Small intestine (tissue), 7 donors: Measurements from ENCODE around the gene ADCY3. TPM values are rescaled to one million over a fixed set of nuclear protein-coding genes. Genes with fewer than 3 reads are reported as not detected.

Experiments
- DNase-seq, 2 donors: peaks; one replicate each; pipeline versions ENCODE4 v3.0.0 to v3.0.0-alpha.2; 2013
- FAIRE-seq: peaks from 2 replicates; lab custom pipeline; 2012; peaks lifted over from hg19 to GRCh38; lab: Jason Lieb, UNC
- H3K27ac ChIP-seq, 3 donors: one replicate each; pipeline ENCODE4 v1.5.1; 2013; ENCODE audit warnings: low read length in 2 of 3, mild to moderate bottlenecking in 2 of 3, control low read depth in 1 of 3, inconsistent platforms in 1 of 3, low read depth in 1 of 3, moderate library complexity in 1 of 3
- H3K27me3 ChIP-seq, 3 donors: one replicate each; pipeline ENCODE4 v1.6.1; 2013; ENCODE audit warnings: low read length in 3 of 3, inconsistent platforms in 1 of 3; ENCODE audit not compliant: control insufficient read depth in 3 of 3, insufficient read depth in 3 of 3
- H3K36me3 ChIP-seq, 3 donors: one replicate each; pipeline ENCODE4 v1.6.1; 2013; ENCODE audit warnings: low read length in 3 of 3, inconsistent platforms in 1 of 3, low read depth in 1 of 3, mild to moderate bottlenecking in 1 of 3, moderate library complexity in 1 of 3; ENCODE audit not compliant: control insufficient read depth in 3 of 3, insufficient read depth in 2 of 3
- H3K4me1 ChIP-seq, 3 donors: one replicate each; pipeline ENCODE4 v1.6.1; 2013; ENCODE audit warnings: low read length in 2 of 3, inconsistent platforms in 1 of 3, low read depth in 1 of 3, mild to moderate bottlenecking in 1 of 3, moderate library complexity in 1 of 3; ENCODE audit not compliant: control insufficient read depth in 3 of 3, insufficient read depth in 2 of 3
- H3K4me3 ChIP-seq, 3 donors: one replicate each; pipeline ENCODE4 v1.5.1; 2013; ENCODE audit warnings: low read length in 3 of 3, control low read depth in 1 of 3, inconsistent platforms in 1 of 3, low read depth in 1 of 3, mild to moderate bottlenecking in 1 of 3, moderate library complexity in 1 of 3
- H3K9me3 ChIP-seq, 2 donors: one replicate each; pipeline ENCODE4 v1.6.1; 2013; ENCODE audit warnings: low read depth in 1 of 2, low read length in 1 of 2; ENCODE audit not compliant: control insufficient read depth in 2 of 2, insufficient read depth in 1 of 2
- WGBS, 3 donors: extraction: QIAGEN DNeasy Blood & Tissue Kit; methylation state at CpG; one replicate each; pipeline ENCODE4 v1.1.7; 2013; 5-methylcytosine and 5-hydroxymethylcytosine counted together
- polyA plus RNA-seq, 4 donors: library from polyadenylated mRNA; stranded (reverse) in 3 of 4; unstranded in 1 of 4; fragments of 200-250 nt in 3 of 4; fragments of 120-200 nt in 1 of 4; gene quantifications; one replicate each; pipeline versions ENCODE4 v1.2.1 to v1.2.3, GENCODE V29; 2013
- donor health status: healthy with polysubstance abuse.
- donor health status: control.
- donor health status: control.
- donor health status: Bipolar disorder and iron deficiency.
- donor health status: healthy.

ADCY3 gene
- polyA plus RNA-seq, 4 donors: 3.6 to 36.3 (median 9.8) TPM

GRCh38 chr2:24771061-24771460 is 149.0 kb downstream of the ADCY3 start:
- Histone ChIP-seq H3K9me3 (no peaks in the 10 kb centered on the region), H3K27ac (no peak overlapping the region), H3K4me3 (no peak overlapping the region), H3K27me3 (no peaks in the 10 kb centered on the region), H3K36me3 (peaks cover 6 to 16% (median 8%) of the 10 kb centered on the region in 3 donors), H3K4me1 (no peaks in the 10 kb centered on the region)
- FAIRE-seq (no peak), DNase-seq (no peak)
- WGBS, 3 donors: 85 to 100% (median 90%) methylated on average over 5 of the region's 5 CpGs

Other genes with a start within 250 kb of the ADCY3 start
- 10 to 100 TPM; 36.4 to 43.0 (median 39.9) TPM for gene PTRHD1, start 126.8 kb downstream of the ADCY3 start, polyA plus RNA-seq
- gene CENPO, start 126.8 kb downstream of the ADCY3 start, polyA plus RNA-seq: 10 to 100 TPM in 1 of 4 donors, 1 to 10 TPM in 3; 1.4 to 10.4 (median 5.9) TPM
- 1 to 10 TPM in 2 of 4 donors, under 1 TPM in 2; 0.81 to 5.3 (median 1.7) TPM for gene DNAJC27, start 51.7 kb upstream of the ADCY3 start, polyA plus RNA-seq
- 1 to 10 TPM in 1 of 4 donors, under 1 TPM in 1, not detected in 2; 0.88 to 3.0 TPM for gene EFR3B, start 121.8 kb upstream of the ADCY3 start, polyA plus RNA-seq
- 1 to 10 TPM in 2 of 4 donors, under 1 TPM in 2; 0.67 to 3.7 (median 1.9) TPM for gene POMC, start 248.3 kb upstream of the ADCY3 start, polyA plus RNA-seq